ENCODE data around the gene IQCE.

IQCE gene

DNA sequence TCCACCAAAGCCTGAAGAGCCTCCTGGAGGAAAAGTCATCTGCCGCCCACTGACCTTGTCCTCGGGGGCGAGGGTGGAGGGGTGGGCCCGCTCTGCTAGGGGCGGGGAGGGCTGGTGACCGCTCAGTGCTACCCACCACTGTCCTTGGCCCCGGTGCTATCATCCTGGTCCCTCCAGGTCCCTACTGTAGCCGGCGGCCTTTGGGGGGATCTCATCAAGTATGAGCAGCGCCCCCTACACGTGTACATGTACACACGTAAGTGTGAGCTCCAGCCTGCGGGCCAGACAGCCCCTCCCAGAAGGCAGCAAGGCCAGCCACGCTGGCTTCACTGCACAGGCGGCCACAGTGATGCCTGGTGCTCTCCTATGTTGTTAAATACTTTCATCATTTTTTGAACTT, 92.6 kb downstream of the IQCE start:
- no peak for DNase-seq

GRCh38 chr7:2651847-2652735, 93.3 kb downstream of the IQCE start:
- no peak for DNase-seq

- DNase-seq, result no peak
Measured at GRCh38 chr7:2652736-2653060, 93.9 kb downstream of the IQCE start.

- DNase-seq, result no peak
Measured at GRCh38 chr7:2654059-2654458, 95.3 kb downstream of the IQCE start.

DNA sequence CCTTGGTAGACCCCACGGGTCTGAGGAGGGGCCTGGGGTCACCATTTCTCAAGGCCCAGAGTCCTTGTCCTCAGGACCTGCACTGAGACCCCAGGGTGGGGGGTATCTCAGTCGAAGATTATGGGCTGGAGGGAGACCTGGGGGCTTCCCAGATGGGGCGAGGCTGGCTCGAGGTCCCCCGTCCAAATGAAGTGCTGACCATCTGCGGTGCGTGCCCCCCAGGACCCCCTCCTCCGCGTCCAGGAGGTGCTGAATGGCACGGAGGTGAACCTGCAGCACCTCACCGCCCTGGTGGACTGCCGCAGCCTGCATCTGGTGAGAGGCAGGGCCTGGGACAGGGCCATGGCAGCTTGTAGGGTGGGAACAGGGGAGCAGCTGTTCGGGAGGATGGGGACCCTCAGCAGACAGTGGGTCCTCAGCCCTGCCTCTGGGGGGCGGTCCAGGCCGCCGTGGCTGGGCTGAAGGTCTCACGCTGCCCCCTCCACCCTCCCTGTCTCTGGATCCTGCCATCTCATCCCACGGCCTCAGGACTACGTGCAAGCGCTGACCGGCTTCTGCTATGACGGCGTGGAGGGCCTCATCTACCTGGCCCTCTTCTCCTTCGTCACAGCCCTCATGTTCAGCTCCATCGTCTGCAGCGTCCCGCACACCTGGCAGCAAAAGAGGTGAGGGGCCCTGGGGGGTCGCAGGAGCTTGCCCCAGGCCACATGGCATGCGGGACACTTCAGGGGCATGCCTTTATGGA, 97.3 kb downstream of the IQCE start:
- no peak for DNase-seq

- no peak for DNase-seq
Measured at GRCh38 chr7:2657208-2657607, 98.4 kb downstream of the IQCE start.

- no peak for DNase-seq
Measured at GRCh38 chr7:2657920-2658671, 99.3 kb downstream of the IQCE start.

GRCh38 chr7:2658941-2659340, 100.2 kb downstream of the IQCE start:
- DNase-seq, result no peak

GRCh38 chr7:2659556-2660358, 101.0 kb downstream of the IQCE start:
- no peak for DNase-seq

- DNase-seq, result no peak
Measured at GRCh38 chr7:2660359-2661095, 101.7 kb downstream of the IQCE start.

GRCh38 chr7:2661096-2661449, 102.3 kb downstream of the IQCE start:
- no peak for DNase-seq

- DNase-seq, result no peak
Measured at GRCh38 chr7:2661602-2662272, 103.0 kb downstream of the IQCE start.

- DNase-seq, result no peak
Measured at GRCh38 chr7:2662273-2663120, 103.7 kb downstream of the IQCE start.

DNA sequence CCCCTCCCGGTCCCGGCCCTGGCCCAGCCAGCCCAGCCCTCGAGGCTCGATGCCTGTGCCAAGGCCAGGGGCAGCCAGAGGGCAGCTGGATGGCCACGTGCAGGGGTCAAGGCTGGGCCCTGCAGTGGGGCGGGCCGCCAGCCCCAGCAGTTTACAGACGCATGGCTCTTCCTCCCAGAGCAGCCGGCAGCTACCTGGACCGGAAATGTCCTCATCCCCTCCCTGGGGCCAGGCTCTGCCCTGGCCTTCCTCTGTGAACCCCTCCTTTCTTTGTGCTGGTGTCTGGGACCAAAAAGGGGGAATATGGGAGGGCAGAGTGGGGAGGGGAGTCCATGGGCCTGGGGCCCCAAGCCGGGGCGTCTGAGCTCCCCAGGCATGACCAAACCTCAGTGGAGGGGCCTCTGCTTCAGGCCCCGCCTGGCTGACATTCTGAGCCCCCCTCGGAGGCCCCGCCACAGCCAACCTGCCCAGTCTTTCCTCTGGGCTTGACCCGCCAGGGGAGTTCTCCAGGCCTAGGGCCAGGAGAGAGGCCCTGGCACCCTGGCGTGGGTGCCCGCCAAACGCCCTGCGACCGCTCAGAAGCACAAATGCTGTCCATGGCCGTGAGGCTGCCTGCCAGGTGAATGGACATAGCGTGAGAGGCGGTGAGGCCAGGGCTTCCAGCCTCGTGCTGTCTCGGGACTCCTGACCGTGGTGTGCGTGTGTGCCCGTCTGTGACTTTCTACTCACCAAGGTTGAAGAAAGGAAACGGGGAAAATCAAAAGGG, 104.5 kb downstream of the IQCE start:
- no peak for DNase-seq

DNA sequence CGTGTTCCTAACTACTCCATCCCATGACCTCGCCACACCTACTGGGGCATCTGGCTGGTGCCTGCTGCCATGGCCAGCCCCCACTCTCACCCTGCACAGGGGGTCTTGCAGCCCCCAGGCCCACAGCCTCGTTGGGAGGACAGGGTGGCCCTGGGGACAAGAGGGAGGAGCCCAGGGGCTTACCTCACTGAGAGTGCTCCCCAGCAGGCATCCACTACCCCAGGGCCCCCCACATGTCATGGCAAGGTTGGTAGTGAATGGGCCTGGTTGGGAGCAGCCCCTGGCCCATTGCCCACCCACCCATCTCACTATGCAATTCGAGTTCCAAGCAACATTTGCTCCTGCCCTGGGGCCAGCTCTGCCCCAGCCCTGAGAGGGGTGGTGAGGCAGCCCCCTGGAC, 105.2 kb downstream of the IQCE start:
- DNase-seq, result no peak

Data from activated T-cell treated with anti-CD3 and anti-CD28 coated beads, Interleukin-2, amount 50 U/mL, for 1 hour (primary cell).